GM23338 (cell line): ENCODE data around the gene FOXP2. TPM values are rescaled to one million over a fixed set of nuclear protein-coding genes. Genes with fewer than 3 reads are reported as not detected.

Experiments used
- ATAC-seq: fragments of 200-7000 bp; cut with Tn5 transposase; 3 replicates; pipeline ENCODE4 v1.9.1; 2020
- DNase-seq: peaks from one replicate; pipeline ENCODE4 v3.0.0-alpha.2; 2015; ENCODE audit warnings: low spot score
- H2AFZ ChIP-seq: fragments of 200-600 bp; sonication (generic); 2 replicates; pipeline ENCODE4 v1.8.0; 2016; ENCODE audit warnings: antibody characterized with exemption, mild to moderate bottlenecking, moderate library complexity
- H3F3A ChIP-seq: fragments of 200-600 bp; sonication (generic); replicated peaks from 2 replicates; pipeline ENCODE4 v1.8.0; 2017; ENCODE audit warnings: antibody characterized with exemption, mixed run types, low read depth
- H3K27ac ChIP-seq: fragments of 200-600 bp; sonication (generic); 2 replicates; pipeline ENCODE4 v1.6.1; 2016; ENCODE audit warnings: low read depth
- H3K27me3 ChIP-seq: fragments of 200-600 bp; sonication (generic); 2 replicates; pipeline ENCODE4 v1.8.0; 2016; ENCODE audit warnings: mild to moderate bottlenecking, mixed run types, moderate library complexity; ENCODE audit not compliant: insufficient read depth
- H3K36me3 ChIP-seq: fragments of 200-600 bp; sonication (generic); 2 replicates; pipeline ENCODE4 v1.8.0; 2016; ENCODE audit warnings: mild to moderate bottlenecking; ENCODE audit not compliant: insufficient read depth
- H3K4me1 ChIP-seq: fragments of 200-600 bp; sonication (generic); 2 replicates; pipeline ENCODE4 v1.8.0; 2016; ENCODE audit warnings: mild to moderate bottlenecking, moderate library complexity; ENCODE audit not compliant: insufficient read depth
- H3K4me2 ChIP-seq: fragments of 200-600 bp; sonication (generic); 2 replicates; pipeline ENCODE4 v1.7.1; 2017; ENCODE audit warnings: mixed run types
- H3K4me3 ChIP-seq: fragments of 200-600 bp; sonication (generic); 2 replicates; pipeline ENCODE4 v1.6.1; 2016; ENCODE audit warnings: mixed run types
- H3K79me2 ChIP-seq: fragments of 200-600 bp; sonication (generic); replicated peaks from 2 replicates; pipeline ENCODE4 v1.8.0; 2017; ENCODE audit warnings: mild to moderate bottlenecking; ENCODE audit not compliant: insufficient read depth
- H3K9me2 ChIP-seq: fragments of 200-600 bp; sonication (generic); 2 replicates; pipeline ENCODE4 v1.8.0; 2017; ENCODE audit not compliant: insufficient read depth
- H4K20me1 ChIP-seq: fragments of 200-600 bp; sonication (generic); replicated peaks from 2 replicates; pipeline ENCODE4 v1.8.0; 2017; ENCODE audit warnings: mild to moderate bottlenecking; ENCODE audit not compliant: insufficient read depth
- H3K27ac Mint-ChIP-seq: 2 replicates; pipeline ENCODE4 v1.8.0; 2020; ENCODE audit warnings: inconsistent platforms, mild to moderate bottlenecking, moderate library complexity, mixed read lengths
- H3K27me3 Mint-ChIP-seq: 3 replicates; pipeline ENCODE4 v1.8.0; 2022; ENCODE audit warnings: low read depth, mild to moderate bottlenecking, moderate library complexity, mixed read lengths, inconsistent platforms; ENCODE audit not compliant: insufficient read depth, poor library complexity
- H3K36me3 Mint-ChIP-seq: 3 replicates; pipeline ENCODE4 v1.8.0; 2021; ENCODE audit warnings: low read depth, mild to moderate bottlenecking, inconsistent platforms, moderate library complexity, mixed read lengths
- H3K4me1 Mint-ChIP-seq: 3 replicates; pipeline ENCODE4 v1.8.0; 2020; ENCODE audit warnings: mild to moderate bottlenecking, inconsistent platforms, mixed read lengths
- H3K4me3 Mint-ChIP-seq: 3 replicates; pipeline ENCODE4 v1.8.0; 2021; ENCODE audit warnings: moderate library complexity, mild to moderate bottlenecking, inconsistent platforms, mixed read lengths
- H3K9me3 Mint-ChIP-seq: 3 replicates; pipeline ENCODE4 v1.8.0; 2020; ENCODE audit warnings: moderate library complexity, mild to moderate bottlenecking, inconsistent platforms, mixed read lengths
- CREB1 ChIP-seq: fragments of 250-450 bp; sonication (Bioruptor Pico); IDR thresholded peaks from 2 replicates; pipeline ENCODE4 v1.5.0; 2020; ENCODE audit warnings: low read depth, mild to moderate bottlenecking, moderate library complexity
- EZH2 ChIP-seq: fragments of 200-600 bp; sonication (generic); IDR thresholded peaks from one replicate; pipeline ENCODE4 v1.8.0; 2017; ENCODE audit warnings: antibody characterized with exemption, mild to moderate bottlenecking, low read depth; ENCODE audit not compliant: unreplicated experiment
- EZH2phosphoT487 ChIP-seq: fragments of 200-600 bp; sonication (generic); IDR thresholded peaks from one replicate; pipeline ENCODE4 v1.8.1; 2018; ENCODE audit warnings: antibody characterized with exemption; ENCODE audit not compliant: unreplicated experiment
- JUNB ChIP-seq: IDR thresholded peaks from one replicate; pipeline ENCODE4 v1.6.1; 2016; ENCODE audit warnings: antibody characterized with exemption; ENCODE audit not compliant: unreplicated experiment
- NANOG ChIP-seq: IDR thresholded peaks from 2 replicates; pipeline ENCODE4 v1.6.1; 2016; ENCODE audit warnings: antibody characterized with exemption, borderline replicate concordance
- POLR2AphosphoS5 ChIP-seq: IDR thresholded peaks from 2 replicates; pipeline ENCODE4 v1.6.1; 2016; ENCODE audit warnings: antibody characterized with exemption, low read depth
- REST ChIP-seq: IDR thresholded peaks from one replicate; pipeline ENCODE4 v1.6.1; 2018; ENCODE audit warnings: antibody characterized with exemption; ENCODE audit not compliant: unreplicated experiment
- STAT1 ChIP-seq: IDR thresholded peaks from one replicate; pipeline ENCODE4 v1.6.1; 2016; ENCODE audit warnings: antibody characterized with exemption; ENCODE audit not compliant: unreplicated experiment
- ZNF114 ChIP-seq: fragments of 250-450 bp; sonication (Bioruptor Pico); IDR thresholded peaks from 2 replicates; pipeline ENCODE4 v1.5.0; 2020; ENCODE audit warnings: mild to moderate bottlenecking, moderate library complexity
- ZNF331 ChIP-seq: fragments of 250-450 bp; sonication (Bioruptor Pico); IDR thresholded peaks from 2 replicates; pipeline ENCODE4 v1.5.0; 2020; ENCODE audit warnings: low read depth, mild to moderate bottlenecking, moderate library complexity
- ZNF462 ChIP-seq: fragments of 250-450 bp; sonication (Bioruptor Pico); IDR thresholded peaks from 2 replicates; pipeline ENCODE4 v1.5.0; 2020; ENCODE audit warnings: mild to moderate bottlenecking, moderate library complexity
- polyA plus RNA-seq: library from polyadenylated mRNA; unstranded; fragments of >200 nt; fragmentation: Nextera tagmentation; extraction: Ambion mirVana; gene quantifications from 2 replicates; pipeline ENCODE4 v1.2.1, GENCODE V29; 2016
- total RNA-seq: library from RNA; depleted of rRNA; stranded (reverse); fragments of >200 nt; shearing (Covaris generic); gene quantifications from 2 replicates; pipeline ENCODE4 v1.2.3, GENCODE V29; 2014
- TF ChIP-seq, protein P1 (sequence below): IDR thresholded peaks from 2 replicates; pipeline ENCODE4 v1.6.1; 2016; ENCODE audit warnings: antibody characterized with exemption
- TF ChIP-seq, protein P2 (sequence below), 2 experiments: fragments of 200-600 bp in 1 of 2; sonication (generic) in 1 of 2; conservative IDR thresholded peaks; 2 replicates each; pipeline versions ENCODE4 v1.5.1 to v1.6.1; 2016 to 2017; ENCODE audit warnings: antibody characterized with exemption in 2 of 2, low read depth in 2 of 2, mild to moderate bottlenecking in 2 of 2, moderate library complexity in 1 of 2

The FOXP2 gene
- total and polyA plus RNA-seq, 2 experiments from 2014 or later, result 0.03 to 0.24 TPM

- Histone ChIP-seq H3K36me3 (no peaks in the 10 kb centered on the region), H2AFZ (no peak overlapping the region), H3K4me3 (no peak overlapping the region), H3K79me2 (no peaks in the 10 kb centered on the region), H3K4me1 (peaks cover 16% of the 10 kb centered on the region), H3K9me2 (no peaks in the 10 kb centered on the region), H4K20me1 (no peaks in the 10 kb centered on the region), H3K27ac (no peak overlapping the region), H3K27me3 (no peaks in the 10 kb centered on the region), H3K4me2 (no peak overlapping the region), H3F3A (no peaks in the 10 kb centered on the region)
- Mint-ChIP-seq H3K27me3 (peaks cover 4% of the 10 kb centered on the region), H3K9me3 (no peaks in the 10 kb centered on the region), H3K4me1 (peaks cover 25% of the 10 kb centered on the region), H3K27ac (no peak overlapping the region), H3K36me3 (no peaks in the 10 kb centered on the region), H3K4me3 (no peak overlapping the region)
- TF ChIP-seq CREB1 (CRISPR knock-in tag) (no peak), ZNF462 (CRISPR knock-in tag) (no peak), STAT1 (no peak), ZNF331 (CRISPR knock-in tag) (no peak), JUNB (no peak), ZNF114 (CRISPR knock-in tag) (no peak), NANOG (no peak), POLR2AphosphoS5 (no peak), REST (no peak), EZH2phosphoT487 (no peak), EZH2 (no peak)
- TF ChIP-seq, protein P1, sequence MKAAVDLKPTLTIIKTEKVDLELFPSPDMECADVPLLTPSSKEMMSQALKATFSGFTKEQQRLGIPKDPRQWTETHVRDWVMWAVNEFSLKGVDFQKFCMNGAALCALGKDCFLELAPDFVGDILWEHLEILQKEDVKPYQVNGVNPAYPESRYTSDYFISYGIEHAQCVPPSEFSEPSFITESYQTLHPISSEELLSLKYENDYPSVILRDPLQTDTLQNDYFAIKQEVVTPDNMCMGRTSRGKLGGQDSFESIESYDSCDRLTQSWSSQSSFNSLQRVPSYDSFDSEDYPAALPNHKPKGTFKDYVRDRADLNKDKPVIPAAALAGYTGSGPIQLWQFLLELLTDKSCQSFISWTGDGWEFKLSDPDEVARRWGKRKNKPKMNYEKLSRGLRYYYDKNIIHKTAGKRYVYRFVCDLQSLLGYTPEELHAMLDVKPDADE, result no peak
- TF ChIP-seq, protein P2, sequence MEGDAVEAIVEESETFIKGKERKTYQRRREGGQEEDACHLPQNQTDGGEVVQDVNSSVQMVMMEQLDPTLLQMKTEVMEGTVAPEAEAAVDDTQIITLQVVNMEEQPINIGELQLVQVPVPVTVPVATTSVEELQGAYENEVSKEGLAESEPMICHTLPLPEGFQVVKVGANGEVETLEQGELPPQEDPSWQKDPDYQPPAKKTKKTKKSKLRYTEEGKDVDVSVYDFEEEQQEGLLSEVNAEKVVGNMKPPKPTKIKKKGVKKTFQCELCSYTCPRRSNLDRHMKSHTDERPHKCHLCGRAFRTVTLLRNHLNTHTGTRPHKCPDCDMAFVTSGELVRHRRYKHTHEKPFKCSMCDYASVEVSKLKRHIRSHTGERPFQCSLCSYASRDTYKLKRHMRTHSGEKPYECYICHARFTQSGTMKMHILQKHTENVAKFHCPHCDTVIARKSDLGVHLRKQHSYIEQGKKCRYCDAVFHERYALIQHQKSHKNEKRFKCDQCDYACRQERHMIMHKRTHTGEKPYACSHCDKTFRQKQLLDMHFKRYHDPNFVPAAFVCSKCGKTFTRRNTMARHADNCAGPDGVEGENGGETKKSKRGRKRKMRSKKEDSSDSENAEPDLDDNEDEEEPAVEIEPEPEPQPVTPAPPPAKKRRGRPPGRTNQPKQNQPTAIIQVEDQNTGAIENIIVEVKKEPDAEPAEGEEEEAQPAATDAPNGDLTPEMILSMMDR (conservative IDR thresholded peaks at IDR 0.05; ENCODE audit: low read depth in 2 of 2), result no peak
- ATAC-seq, result no peak
- no peak for DNase-seq
Observed at GRCh38 chr7:114715907-114716306, 301.3 kb downstream of the FOXP2 start.
